GM15510 (cell line): ENCODE measurements around the gene GSPT1.

Experiments used
- POLR2A ChIP-seq: IDR thresholded peaks from 3 replicates; pipeline ENCODE4 v1.6.1; 2011; ENCODE audit warnings: borderline replicate concordance; ENCODE audit not compliant: insufficient read length; ENCODE audit errors: extremely low read depth

Gene GSPT1

GRCh38 chr16:11836650-11837244, 79.0 kb downstream of the GSPT1 start:
- no peak for TF ChIP-seq POLR2A

- TF ChIP-seq POLR2A, result peak; percentile 22
Observed at GRCh38 chr16:11835891-11836649, 79.7 kb downstream of the GSPT1 start.

- TF ChIP-seq POLR2A, result no peak
Observed at GRCh38 chr16:11835309-11835708, 80.4 kb downstream of the GSPT1 start.

GRCh38 chr16:11833951-11834695, 81.6 kb downstream of the GSPT1 start:
- no peak for TF ChIP-seq POLR2A

- no peak for TF ChIP-seq POLR2A
Observed at GRCh38 chr16:11828696-11829095, 87.1 kb downstream of the GSPT1 start.

GRCh38 chr16:11824362-11824761, 91.4 kb downstream of the GSPT1 start:
- no peak for TF ChIP-seq POLR2A

GRCh38 chr16:11819798-11820197, 96.0 kb downstream of the GSPT1 start:
- TF ChIP-seq POLR2A, result no peak
